Measurements from ENCODE around the gene CADM3. TPM values are rescaled to one million over a fixed set of nuclear protein-coding genes. Genes with fewer than 3 reads are reported as not detected.
A peak's percentile ranks its signal among the peaks of the same experiment; 100 is the strongest.

The CADM3 gene
- total and polyA plus RNA-seq, 9 of the 15 experiments (the other 6 are each of a cell fraction or from before 2014, with no cell fraction given) = 0.04 TPM; not detected in 8

- no peak for TF ChIP-seq ARID4B (CRISPR knock-in tag; IDR thresholded peaks at IDR 0.05)
- TF ChIP-seq ZNF551 (CRISPR knock-in tag; IDR thresholded peaks at IDR 0.05) = no peak
- TF ChIP-seq THAP12 (CRISPR knock-in tag; IDR thresholded peaks at IDR 0.05) = no peak
- TF ChIP-seq ZNF586 (CRISPR knock-in tag; conservative IDR thresholded peaks at IDR 0.05) = no peak
- no peak for TF ChIP-seq EHMT2 (IDR thresholded peaks at IDR 0.05)
- no peak for TF ChIP-seq THRA (IDR thresholded peaks at IDR 0.05)
- TF ChIP-seq ZNF175 (CRISPR knock-in tag; IDR thresholded peaks at IDR 0.05; ENCODE audit: low read depth) = peak; percentile 29; the same call in 1 of the 2 replicates
- TF ChIP-seq CEBPG (CRISPR knock-in tag; IDR thresholded peaks at IDR 0.05) = no peak
- TF ChIP-seq CEBPG (tag; conservative IDR thresholded peaks at IDR 0.05 in 1 of 2, IDR thresholded peaks at IDR 0.05 in 1 of 2) = peak in 1 of 2 experiments; percentile 87; a peak in 2 of 4 replicates
Observed at GRCh38 chr1:159203610-159204009, 32.2 kb downstream of the CADM3 start (continued).
